Measurements from ENCODE around the gene ETV5.
A peak's percentile ranks its signal among the peaks of the same experiment; 100 is the strongest.

ETV5 gene

GRCh38 chr3:186004671-186005070, 104.2 kb downstream of the ETV5 start:
- TF ChIP-seq CTCF (IDR thresholded peaks at IDR 0.05; ENCODE audit: control extremely low read depth, extremely low read depth, low read depth, missing control alignments) = no peak
- POLR2A ChIA-PET = no interaction called here
- CTCF ChIA-PET = no interaction called here
- no peak for DNase-seq (ENCODE audit: extremely low spot score)

GRCh38 chr3:186004209-186004608, 104.7 kb downstream of the ETV5 start:
- POLR2A ChIA-PET = no interaction called here
- CTCF ChIA-PET = no interaction called here
- no peak for TF ChIP-seq CTCF (IDR thresholded peaks at IDR 0.05; ENCODE audit: control extremely low read depth, extremely low read depth, low read depth, missing control alignments)
- no peak for DNase-seq (ENCODE audit: extremely low spot score)

GRCh38 chr3:186003610-186004009, 105.3 kb downstream of the ETV5 start:
- no peak for TF ChIP-seq CTCF (IDR thresholded peaks at IDR 0.05; ENCODE audit: control extremely low read depth, extremely low read depth, low read depth, missing control alignments)
- CTCF ChIA-PET = interaction anchor here (0.7 to 2.0 kb wide), 12 partner anchors 10 to 536 kb away, joined by 3 to 6 read pairs (median 4); no protein-coding TSS in a partner anchor
- POLR2A ChIA-PET = interaction anchor here (0.7 kb wide), 1 partner anchor 239 kb away, joined by 3 read pairs; no protein-coding TSS in a partner anchor
- peak; percentile 42 for DNase-seq (ENCODE audit: extremely low spot score)

GRCh38 chr3:186002884-186003472, 105.9 kb downstream of the ETV5 start:
- peak; percentile 30 for TF ChIP-seq CTCF (IDR thresholded peaks at IDR 0.05; ENCODE audit: control extremely low read depth, extremely low read depth, low read depth, missing control alignments)
- CTCF ChIA-PET = interaction anchor here (0.7 to 2.0 kb wide), 16 partner anchors 10 to 537 kb away, joined by 3 to 6 read pairs (median 4); no protein-coding TSS in a partner anchor
- DNase-seq (ENCODE audit: extremely low spot score) = no peak
- POLR2A ChIA-PET = interaction anchor here (0.7 kb wide), 1 partner anchor 240 kb away, joined by 3 read pairs; no protein-coding TSS in a partner anchor

GRCh38 chr3:186001842-186002241, 107.0 kb downstream of the ETV5 start:
- no peak for TF ChIP-seq CTCF (IDR thresholded peaks at IDR 0.05; ENCODE audit: control extremely low read depth, extremely low read depth, low read depth, missing control alignments)
- no peak for DNase-seq (ENCODE audit: extremely low spot score)
- CTCF ChIA-PET = interaction anchor here (1.8 to 2.0 kb wide), 2 partner anchors 14 to 538 kb away, joined by 6 read pairs; no protein-coding TSS in a partner anchor
- POLR2A ChIA-PET = no interaction called here

- DNase-seq (ENCODE audit: extremely low spot score) = no peak
- ChIA-PET CTCF (interaction anchor here (1.4 kb wide), 1 partner anchor 12 kb away, joined by 3 read pairs; no protein-coding TSS in a partner anchor), POLR2A (no interaction called here)
- no peak for TF ChIP-seq CTCF (IDR thresholded peaks at IDR 0.05; ENCODE audit: control extremely low read depth, extremely low read depth, low read depth, missing control alignments)
These were observed 109.7 kb downstream of the ETV5 start for GRCh38 chr3:185999221-185999620.

Measured in GM10248 (cell line).